ENCODE results near the gene RETREG1.
"Not testable (repeated sequence)": the region's sequence is repeated elsewhere in the genome, so short reads cannot be mapped to it uniquely, and the experiment has no call there.

Gene RETREG1

GRCh38 chr5:16550316-16550952, 66.4 kb downstream of the RETREG1 start:
- DNase-seq = peak; percentile 91

- no peak for DNase-seq
Observed at GRCh38 chr5:16549491-16550206, 67.1 kb downstream of the RETREG1 start.

- no peak for DNase-seq
Observed at GRCh38 chr5:16548812-16549211, 68.0 kb downstream of the RETREG1 start.

GRCh38 chr5:16548115-16548514, 68.7 kb downstream of the RETREG1 start:
- no peak for DNase-seq

- no peak for DNase-seq
Observed at GRCh38 chr5:16547200-16547842, 69.5 kb downstream of the RETREG1 start.

GRCh38 chr5:16546732-16547131, 70.1 kb downstream of the RETREG1 start:
- peak; percentile 23 for DNase-seq

GRCh38 chr5:16544607-16545374, 72.0 kb downstream of the RETREG1 start:
- no peak for DNase-seq

- DNase-seq = peak; percentile 23
Observed at GRCh38 chr5:16543206-16543605, 73.6 kb downstream of the RETREG1 start.

- DNase-seq = peak; percentile 88
Observed at GRCh38 chr5:16542236-16542635, 74.6 kb downstream of the RETREG1 start.

- not testable (repeated sequence) for DNase-seq
Observed at GRCh38 chr5:16541592-16541991, 75.2 kb downstream of the RETREG1 start.

- DNase-seq = no peak
Observed at GRCh38 chr5:16540421-16540820, 76.4 kb downstream of the RETREG1 start.

- DNase-seq = peak; percentile 26
Observed at GRCh38 chr5:16539169-16539666, 77.6 kb downstream of the RETREG1 start.

GRCh38 chr5:16538006-16538405, 78.8 kb downstream of the RETREG1 start:
- no peak for DNase-seq

- no peak for DNase-seq
Observed at GRCh38 chr5:16536818-16537217, 80.0 kb downstream of the RETREG1 start.

- no peak for DNase-seq
Observed at GRCh38 chr5:16536246-16536645, 80.6 kb downstream of the RETREG1 start.

GRCh38 chr5:16534280-16534679, 82.5 kb downstream of the RETREG1 start:
- no peak for DNase-seq

- no peak for DNase-seq
Observed at GRCh38 chr5:16531063-16531648, 85.6 kb downstream of the RETREG1 start.

GRCh38 chr5:16529306-16529705, 87.5 kb downstream of the RETREG1 start:
- no peak for DNase-seq

- DNase-seq = no peak
Observed at GRCh38 chr5:16528382-16529110, 88.3 kb downstream of the RETREG1 start.

- DNase-seq = no peak
Observed at GRCh38 chr5:16525651-16526050, 91.1 kb downstream of the RETREG1 start.

- DNase-seq = no peak
Observed at GRCh38 chr5:16524286-16524685, 92.5 kb downstream of the RETREG1 start.
